Measurements from ENCODE around the gene ZG16.
"Not testable (repeated sequence)": the region's sequence is repeated elsewhere in the genome, so short reads cannot be mapped to it uniquely, and the experiment has no call there.

Gene ZG16

DNA sequence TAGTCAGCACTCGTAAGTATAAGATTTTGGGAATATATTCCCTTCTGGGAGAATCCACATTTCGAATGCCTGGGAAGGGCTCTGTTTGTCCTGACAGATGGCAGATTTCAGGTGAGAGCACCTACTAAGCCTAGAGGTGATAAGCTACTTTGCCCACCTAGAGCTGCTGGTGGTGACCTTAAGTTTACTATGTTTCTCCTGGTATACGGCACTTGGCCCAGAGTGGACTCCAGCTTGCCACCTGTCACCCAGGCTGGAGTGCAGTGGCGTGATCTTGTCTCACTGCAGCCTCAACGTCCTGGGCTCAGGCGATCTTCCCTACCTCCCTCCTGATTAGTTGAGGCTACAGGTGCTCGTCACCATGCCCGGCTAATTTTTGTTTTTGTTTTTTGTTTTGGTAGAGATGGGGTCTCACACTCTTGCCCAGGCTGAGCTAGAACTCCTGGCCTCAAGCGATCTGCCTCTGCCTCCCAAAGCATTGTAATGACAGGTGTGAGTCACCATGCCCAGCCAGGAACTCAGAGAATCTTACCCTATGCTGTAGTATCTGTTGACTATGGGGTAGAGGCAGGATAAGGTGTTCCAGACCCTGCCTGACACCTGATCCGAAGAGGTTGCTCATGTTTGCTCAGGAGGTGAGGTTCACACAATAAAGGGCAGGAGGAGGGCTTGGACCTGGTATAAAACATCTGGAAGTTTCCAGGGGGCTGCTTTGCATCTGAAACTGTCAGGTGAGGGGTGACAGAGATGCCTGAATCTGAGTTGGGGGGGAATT is at the start of gene ZG16:
TSS of gene ZG16 (plus strand) at position 681 of the 775 bp plus-strand sequence. CDS start 1,011 bp downstream, outside the sequence.
- no peak for DNase-seq (ENCODE audit: low read depth in 3 of 3)

GRCh38 chr16:29729116-29729521 is 48.9 kb upstream of the ZG16 start:
- no peak for DNase-seq (ENCODE audit: low read depth in 3 of 3)

DNA sequence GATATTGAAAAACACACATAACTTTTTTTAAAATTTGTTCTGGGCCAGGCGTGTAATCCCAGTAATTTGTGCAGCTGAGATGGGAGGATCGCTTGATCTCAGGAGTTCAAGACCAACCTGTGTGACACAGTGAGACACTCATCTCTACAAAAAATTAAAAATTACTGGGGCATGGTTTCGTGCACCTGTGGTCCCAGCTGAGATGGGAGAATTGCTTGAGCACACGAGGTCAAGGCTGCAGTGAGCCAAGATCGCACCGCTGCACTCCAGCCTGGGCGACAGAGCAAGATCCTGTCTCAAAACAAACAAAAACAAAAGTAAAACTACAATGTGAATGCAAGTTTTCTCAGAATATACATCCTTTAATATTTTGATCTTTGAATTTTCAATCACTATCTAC is 47.4 kb upstream of the ZG16 start:
- DNase-seq (ENCODE audit: low read depth in 3 of 3), result no peak

DNA sequence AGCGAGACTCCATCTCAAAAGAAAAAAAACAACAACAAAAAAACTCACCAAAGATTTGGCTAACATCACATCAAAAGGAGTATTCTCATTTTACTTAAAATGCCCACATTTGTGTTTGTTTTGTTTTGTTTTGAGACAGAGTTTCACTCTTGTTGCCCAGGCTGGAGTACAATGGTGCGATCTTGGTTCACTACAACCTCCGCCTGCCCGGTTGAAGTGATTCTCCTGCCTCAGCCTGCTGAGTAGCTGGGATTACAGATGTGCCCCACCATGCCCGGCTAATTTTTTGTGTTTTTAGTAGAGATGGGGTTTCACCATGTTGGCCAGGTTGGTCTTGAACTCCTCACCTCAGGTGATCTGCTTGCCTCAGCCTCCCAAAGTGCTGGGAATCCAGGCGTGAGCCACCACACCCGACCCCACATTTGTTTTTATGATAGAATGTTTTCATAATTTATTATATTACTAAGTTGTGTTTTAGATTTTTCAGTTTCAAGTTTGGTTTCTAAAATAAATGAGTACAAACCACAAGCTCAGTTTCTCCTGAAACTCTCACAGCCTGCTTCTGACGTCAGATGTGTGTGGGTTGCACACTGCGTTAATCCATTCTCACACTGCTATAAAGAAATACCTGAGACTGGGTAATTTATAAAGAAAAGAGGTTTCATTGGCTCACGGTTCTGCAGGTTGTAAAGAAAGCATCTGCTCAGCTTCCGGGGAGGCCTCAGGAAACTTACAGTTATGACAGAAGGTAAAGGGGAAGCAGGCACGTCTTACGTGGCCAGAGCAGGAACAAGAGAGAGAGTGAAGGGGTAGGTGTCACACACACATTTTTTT is 46.1 kb upstream of the ZG16 start:
- not testable (repeated sequence) for DNase-seq (ENCODE audit: low read depth in 3 of 3)

DNA sequence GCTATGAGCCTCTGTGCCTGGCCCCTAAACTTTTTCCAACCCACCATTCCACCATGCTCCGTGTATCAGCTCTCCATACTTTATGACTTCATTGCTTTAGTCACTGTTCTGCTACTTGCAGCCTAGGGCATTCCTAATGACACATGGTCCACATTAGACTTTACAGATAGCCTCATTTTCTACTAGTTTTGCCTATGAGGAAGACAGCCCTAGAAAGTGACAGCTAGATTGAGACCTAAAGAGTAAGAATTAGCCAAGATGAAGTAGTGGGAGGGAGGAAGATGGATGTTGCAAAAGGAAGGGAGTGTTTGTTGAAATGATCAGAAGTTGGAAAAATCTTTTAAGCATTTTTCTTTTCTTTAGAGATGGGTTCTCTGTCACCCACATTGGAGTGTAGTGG is 43.3 kb upstream of the ZG16 start:
- no peak for DNase-seq (ENCODE audit: low read depth in 3 of 3)

- no peak for DNase-seq (ENCODE audit: low read depth in 3 of 3)
Measured at GRCh38 chr16:29736112-29736511, 41.9 kb upstream of the ZG16 start.

DNA sequence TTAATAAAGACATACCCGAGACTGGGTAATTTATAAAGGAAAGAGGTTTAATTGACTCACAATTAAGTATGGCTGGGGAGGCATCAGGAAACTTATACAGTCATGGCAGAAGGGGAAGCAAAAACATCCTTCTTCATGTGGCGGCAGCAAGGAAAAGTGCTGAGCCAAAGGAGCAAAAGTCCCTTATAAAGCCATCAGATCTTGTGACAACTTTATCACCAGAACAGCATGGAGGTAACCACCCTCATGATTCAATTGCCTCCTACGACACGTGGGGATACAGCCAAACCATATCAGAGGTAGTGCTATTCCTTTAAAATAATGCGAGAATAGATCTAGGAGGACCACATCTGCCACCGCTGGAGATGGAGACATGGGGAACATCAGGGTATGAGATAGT is 41.3 kb upstream of the ZG16 start:
- DNase-seq (ENCODE audit: low read depth in 3 of 3), result no peak

GRCh38 chr16:29737713-29738112 is 40.3 kb upstream of the ZG16 start:
- no peak for DNase-seq (ENCODE audit: low read depth in 3 of 3)

- peak in 1 of 3 experiments; percentile 35 for DNase-seq (ENCODE audit: low read depth in 3 of 3)
Measured at GRCh38 chr16:29738514-29738913, 39.5 kb upstream of the ZG16 start.

DNA sequence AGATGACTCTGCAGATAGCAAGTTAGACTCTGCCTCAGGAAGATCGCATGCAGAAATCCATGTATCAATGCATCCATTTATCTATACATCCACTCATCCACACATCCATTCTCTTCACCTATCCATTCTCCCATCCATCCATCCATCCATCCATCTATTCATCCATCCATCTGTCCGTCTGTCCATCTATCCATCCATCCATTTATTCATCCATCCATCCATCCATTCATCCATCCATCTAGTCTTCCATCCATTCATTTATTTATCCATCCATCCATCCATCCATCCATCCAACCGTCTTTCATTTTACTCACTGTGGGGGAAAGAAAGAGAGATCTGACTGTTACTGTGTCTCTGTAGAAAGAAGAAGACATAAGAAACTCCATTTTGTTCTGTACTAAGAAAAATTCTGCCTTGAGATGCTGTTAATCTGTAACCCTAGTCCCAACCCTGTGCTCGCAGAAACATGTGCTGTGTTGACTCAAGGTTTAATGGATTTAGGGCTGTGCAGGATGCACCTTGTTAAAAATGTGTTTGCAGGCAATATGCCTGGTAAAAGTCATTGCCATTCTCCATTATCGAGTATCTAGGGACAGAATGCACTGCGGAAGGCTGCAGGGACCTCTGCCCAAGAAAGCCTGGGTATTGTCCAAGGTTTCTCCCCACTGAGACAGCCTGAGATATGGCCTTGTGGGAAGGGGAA is 38.0 kb upstream of the ZG16 start:
- DNase-seq (ENCODE audit: low read depth in 3 of 3), result not testable (repeated sequence)

GRCh38 chr16:29740630-29741015 is 37.4 kb upstream of the ZG16 start:
- not testable (repeated sequence) for DNase-seq (ENCODE audit: low read depth in 3 of 3)

DNA sequence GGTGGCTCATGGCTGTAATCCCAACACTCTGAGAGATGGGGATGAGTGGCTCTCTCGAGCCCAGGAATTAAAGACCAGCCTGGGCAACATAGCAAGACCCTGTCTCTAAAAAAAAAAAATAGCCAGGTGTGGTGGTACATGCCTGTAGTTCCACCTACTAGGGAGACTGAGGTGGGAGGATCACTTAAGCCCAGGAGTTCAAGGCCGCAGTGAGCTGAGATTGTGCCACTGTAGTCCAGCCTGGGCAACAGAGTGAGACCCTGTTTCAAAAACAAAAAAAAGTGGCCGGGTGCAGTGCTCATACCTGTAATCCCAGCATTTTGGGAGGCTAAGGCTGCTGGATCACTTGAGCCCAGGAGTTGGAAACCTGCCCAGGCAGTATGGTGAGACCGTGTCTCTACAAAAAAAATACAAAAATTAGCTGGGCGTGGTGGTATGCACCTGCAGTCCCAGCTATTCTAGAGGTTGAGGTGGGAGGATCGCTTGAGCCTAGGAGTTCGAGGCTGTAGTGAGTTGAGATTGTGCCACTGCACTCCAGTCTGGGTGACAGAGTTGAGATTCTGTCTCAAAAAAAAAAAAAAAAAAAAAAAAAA is 35.3 kb upstream of the ZG16 start:
- no peak for DNase-seq (ENCODE audit: low read depth in 3 of 3)

DNA sequence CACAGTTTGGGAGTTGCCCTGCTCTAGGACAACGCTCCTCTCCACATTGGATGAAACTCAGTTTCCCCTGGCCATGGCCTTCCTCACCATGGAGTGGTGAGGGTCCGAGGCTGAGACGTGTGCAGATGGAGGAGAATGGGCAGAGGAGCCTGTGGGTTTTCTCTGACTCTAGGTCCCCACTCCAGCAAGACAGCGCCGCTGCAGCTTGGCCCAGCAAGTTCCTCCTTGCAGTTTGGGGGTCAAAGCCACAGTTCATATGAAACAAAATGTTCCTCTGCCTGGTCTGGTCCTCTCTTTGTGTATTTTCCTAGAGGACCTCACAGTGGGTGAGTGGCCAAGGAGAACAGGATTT is 34.6 kb upstream of the ZG16 start:
- DNase-seq (ENCODE audit: low read depth in 3 of 3), result no peak

DNA sequence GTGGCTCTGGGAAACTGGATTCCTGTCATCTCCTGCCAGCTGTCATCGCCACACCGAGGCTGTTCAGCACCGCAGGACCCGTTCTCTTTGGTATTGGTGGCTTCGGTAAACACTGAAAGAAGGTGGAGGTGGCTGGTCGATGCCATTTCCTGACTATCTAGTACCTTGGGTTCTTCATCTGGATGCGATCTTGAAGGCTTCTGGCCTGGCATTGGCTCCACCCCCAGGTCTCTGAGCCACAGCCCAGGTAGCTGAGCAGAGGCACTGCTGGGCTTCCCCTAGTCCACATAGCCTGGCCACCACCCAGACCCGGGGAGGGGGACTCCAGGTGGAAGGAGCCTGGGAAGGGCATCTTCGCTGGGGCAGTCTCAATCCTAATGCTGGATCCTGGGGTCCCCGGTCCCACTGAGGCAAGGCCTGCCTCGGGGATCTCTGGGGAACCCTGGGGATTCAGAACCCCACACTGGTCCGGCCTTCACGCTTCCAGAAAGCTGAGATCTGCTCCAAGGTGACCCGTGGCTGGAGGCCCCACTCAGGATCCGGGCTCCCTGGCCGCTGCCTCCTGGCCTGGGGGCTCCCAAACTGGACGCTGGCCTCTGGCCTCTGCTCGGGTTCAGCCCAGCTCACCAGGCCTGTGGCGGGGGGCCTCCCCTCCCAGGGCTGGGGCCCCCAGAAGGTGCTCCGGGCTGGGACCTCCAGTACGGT is 34.1 kb upstream of the ZG16 start:
- DNase-seq (ENCODE audit: low read depth in 3 of 3), result no peak

GRCh38 chr16:29744541-29745101 is 33.4 kb upstream of the ZG16 start:
- DNase-seq (ENCODE audit: low read depth in 3 of 3), result no peak

- DNase-seq (ENCODE audit: low read depth in 3 of 3), result peak in 1 of 3 experiments; percentile 18
Measured at GRCh38 chr16:29745121-29745852, 32.8 kb upstream of the ZG16 start.

GRCh38 chr16:29745853-29746345 is 32.2 kb upstream of the ZG16 start, which contains the start of gene C16orf54:
Gene C16orf54 (minus strand): TSS chr16:29745990. CDS start chr16:29744951, 1,039 bp downstream.
- peak; percentile 47 to 77 (median 59) for DNase-seq (ENCODE audit: low read depth in 3 of 3)

- not testable (repeated sequence) for DNase-seq (ENCODE audit: low read depth in 3 of 3)
Measured at GRCh38 chr16:29746518-29746917, 31.5 kb upstream of the ZG16 start.

GRCh38 chr16:29747947-29748759 is 29.9 kb upstream of the ZG16 start:
- no peak for DNase-seq (ENCODE audit: low read depth in 3 of 3)

Measured in stimulated activated CD4-positive, alpha-beta T cell treated with anti-CD3 and anti-CD28 coated beads, TNF-alpha, amount 100 ng/mL, for 4 hours (primary cell).